Measurements from ENCODE around the gene SP100.
A peak's percentile ranks its signal among the peaks of the same experiment; 100 is the strongest.
"Not testable (repeated sequence)": the region's sequence is repeated elsewhere in the genome, so short reads cannot be mapped to it uniquely, and the experiment has no call there.

The SP100 gene

GRCh38 chr2:230457793-230458192, 41.8 kb downstream of the SP100 start:
- DNase-seq (ENCODE audit: low read depth in 3 of 3) = no peak

- DNase-seq (ENCODE audit: low read depth in 3 of 3) = no peak
These were observed 43.2 kb downstream of the SP100 start for GRCh38 chr2:230459216-230459615.

- DNase-seq (ENCODE audit: low read depth in 3 of 3) = no peak
These were observed 55.1 kb downstream of the SP100 start for GRCh38 chr2:230471074-230471473.

GRCh38 chr2:230472621-230473018, 56.6 kb downstream of the SP100 start:
- peak; percentile 31 to 61 (median 41) for DNase-seq (ENCODE audit: low read depth in 3 of 3)

- DNase-seq (ENCODE audit: low read depth in 3 of 3) = peak in 1 of 3 donors; percentile 2
These were observed 57.4 kb downstream of the SP100 start for GRCh38 chr2:230473378-230473777.

- DNase-seq (ENCODE audit: low read depth in 3 of 3) = no peak
These were observed 59.1 kb downstream of the SP100 start for GRCh38 chr2:230475143-230475542.

- no peak for DNase-seq (ENCODE audit: low read depth in 3 of 3)
These were observed 69.9 kb downstream of the SP100 start for GRCh38 chr2:230485801-230486341.

- DNase-seq (ENCODE audit: low read depth in 3 of 3) = not testable (repeated sequence)
These were observed 75.2 kb downstream of the SP100 start for GRCh38 chr2:230491219-230491618.

GRCh38 chr2:230492107-230492506, 76.1 kb downstream of the SP100 start:
- DNase-seq (ENCODE audit: low read depth in 3 of 3) = no peak

- DNase-seq (ENCODE audit: low read depth in 3 of 3) = no peak
These were observed 79.0 kb downstream of the SP100 start for GRCh38 chr2:230494980-230495379.

GRCh38 chr2:230496891-230497290, 80.9 kb downstream of the SP100 start:
- no peak for DNase-seq (ENCODE audit: low read depth in 3 of 3)

- no peak for DNase-seq (ENCODE audit: low read depth in 3 of 3)
These were observed 82.6 kb downstream of the SP100 start for GRCh38 chr2:230498506-230499107.

GRCh38 chr2:230502593-230502992, 86.6 kb downstream of the SP100 start:
- DNase-seq (ENCODE audit: low read depth in 3 of 3) = no peak

- DNase-seq (ENCODE audit: low read depth in 3 of 3) = no peak
These were observed 87.8 kb downstream of the SP100 start for GRCh38 chr2:230503798-230504197.

GRCh38 chr2:230505162-230505561, 89.2 kb downstream of the SP100 start:
- no peak for DNase-seq (ENCODE audit: low read depth in 3 of 3)

GRCh38 chr2:230512955-230513748, 97.2 kb downstream of the SP100 start:
- no peak for DNase-seq (ENCODE audit: low read depth in 3 of 3)

- DNase-seq (ENCODE audit: low read depth in 3 of 3) = no peak
These were observed 104.3 kb downstream of the SP100 start for GRCh38 chr2:230520061-230520874.

GRCh38 chr2:230520875-230521155, 104.8 kb downstream of the SP100 start:
- no peak for DNase-seq (ENCODE audit: low read depth in 3 of 3)

- no peak for DNase-seq (ENCODE audit: low read depth in 3 of 3)
These were observed 105.4 kb downstream of the SP100 start for GRCh38 chr2:230521386-230521785.

- DNase-seq (ENCODE audit: low read depth in 3 of 3) = no peak
These were observed 109.7 kb downstream of the SP100 start for GRCh38 chr2:230525682-230526081.

GRCh38 chr2:230537531-230537976, 121.6 kb downstream of the SP100 start:
- peak in 2 of 3 donors; percentile 3 to 21 for DNase-seq (ENCODE audit: low read depth in 3 of 3)

- DNase-seq (ENCODE audit: low read depth in 3 of 3) = no peak
These were observed 124.3 kb downstream of the SP100 start for GRCh38 chr2:230540332-230540731.
